Panc1 (cell line): Measurements from ENCODE around the gene VPS11. TPM values are rescaled to one million over a fixed set of nuclear protein-coding genes. Genes with fewer than 3 reads are reported as not detected.

Source experiments
- ATAC-seq: fragments of 200-7000 bp; cut with Tn5 transposase; 2 replicates; pipeline ENCODE4 v1.9.1; 2020; ENCODE audit warnings: mild to moderate bottlenecking, moderate library complexity
- BruUV-seq: library from RNA; stranded (reverse); fragments of 400-500 nt; replicated peaks from 2 replicates; lab custom pipeline; 2021; lab: Mats Ljungman, UMichigan
- CTCF ChIA-PET: fragments of 300-600 bp; sonication (Branson Sonifier 250); formaldehyde crosslinking; loops from one replicate; lab custom pipeline; 2022; ENCODE audit warnings: antibody characterized with exemption; lab: Charles Lee
- POLR2A ChIA-PET: fragments of 300-600 bp; sonication (Branson Sonifier 250); formaldehyde crosslinking; loops from one replicate; lab custom pipeline; 2022; ENCODE audit warnings: antibody characterized with exemption; lab: Charles Lee
- DNase-seq: peaks from one replicate; pipeline ENCODE4 v3.0.0-alpha.2; 2010; ENCODE audit warnings: low read depth, low spot score
- H3K27ac ChIP-seq: 2 replicates; pipeline ENCODE4 v1.5.1; 2011; ENCODE audit warnings: mild to moderate bottlenecking, low read length, inconsistent platforms
- H3K27me3 ChIP-seq: fragments of 200-500 bp; sonication (Bioruptor generic); 2 replicates; pipeline ENCODE4 v1.6.0; 2014; ENCODE audit warnings: low read length, inconsistent platforms; ENCODE audit not compliant: control insufficient read depth, insufficient read depth
- H3K36me3 ChIP-seq: fragments of 200-500 bp; sonication (Bioruptor generic); 2 replicates; pipeline ENCODE4 v1.5.1; 2014; ENCODE audit warnings: inconsistent platforms, mild to moderate bottlenecking, low read length, moderate library complexity; ENCODE audit not compliant: control insufficient read depth, insufficient read depth
- H3K4me1 ChIP-seq: 2 replicates; pipeline ENCODE4 v1.5.1; 2011; ENCODE audit warnings: inconsistent platforms, mild to moderate bottlenecking, low read length, moderate library complexity; ENCODE audit not compliant: control insufficient read depth, insufficient read depth
- H3K4me3 ChIP-seq, 2 experiments: 2 replicates each; pipeline ENCODE4 v1.5.1; 2011 to 2012; ENCODE audit warnings: low read depth in 2 of 2, low read length in 2 of 2, mild to moderate bottlenecking in 2 of 2, inconsistent platforms in 1 of 2, moderate library complexity in 1 of 2
- H3K9me3 ChIP-seq: fragments of 200-500 bp; sonication (Bioruptor generic); 2 replicates; pipeline ENCODE4 v1.5.1; 2014; ENCODE audit warnings: low read depth, mild to moderate bottlenecking, inconsistent platforms, low read length, moderate library complexity; ENCODE audit not compliant: control insufficient read depth, insufficient read depth
- POLR2AphosphoS5 ChIP-seq: IDR thresholded peaks from 2 replicates; pipeline ENCODE4 v1.6.1; 2012; ENCODE audit warnings: mild to moderate bottlenecking, low read depth, low read length, moderate library complexity
- SIN3A ChIP-seq: IDR thresholded peaks from 2 replicates; pipeline ENCODE4 v1.6.1; 2012; ENCODE audit warnings: low read depth, mild to moderate bottlenecking, low read length, moderate library complexity, borderline replicate concordance; ENCODE audit not compliant: insufficient read depth
- TCF7L2 ChIP-seq: IDR thresholded peaks from 2 replicates; pipeline ENCODE4 v1.6.1; 2011; ENCODE audit warnings: mild to moderate bottlenecking, low read depth, low read length, inconsistent platforms
- in situ Hi-C: cut with HindIII; loops from 2 replicates; pipeline ENCODE4 v1.10.0; 2016; ENCODE audit warnings: low sequenced_read_pairs, low pct_unique_long_range_greater_than_20kb
- intact Hi-C: fragments of 100-400 bp; cut with micrococcal nuclease; formaldehyde crosslinking; loops from one replicate; pipeline ENCODE4 v1.10.0; 2022; ENCODE audit not compliant: unreplicated experiment
- total RNA-seq: library from RNA; stranded (reverse); gene quantifications from one replicate; pipeline ENCODE4 v1.2.1, GENCODE V29; 2021; ENCODE audit not compliant: unreplicated experiment
- TF ChIP-seq, protein P1 (sequence below), 2 experiments: IDR thresholded peaks; 2 replicates each; pipeline ENCODE4 v1.6.1; 2011 to 2012; ENCODE audit warnings: low read depth in 2 of 2, control low read depth in 1 of 2, low read length in 1 of 2, mild to moderate bottlenecking in 1 of 2, moderate library complexity in 1 of 2; ENCODE audit not compliant: insufficient read depth in 1 of 2
- TF ChIP-seq, protein P2 (sequence below): fragments of 450-650 bp; IDR thresholded peaks from 2 replicates; pipeline ENCODE4 v1.5.1; 2017; ENCODE audit warnings: mild to moderate bottlenecking

VPS11 gene
- total RNA-seq, 1 experiment from 2014 or later = 28.2 TPM

DNA sequence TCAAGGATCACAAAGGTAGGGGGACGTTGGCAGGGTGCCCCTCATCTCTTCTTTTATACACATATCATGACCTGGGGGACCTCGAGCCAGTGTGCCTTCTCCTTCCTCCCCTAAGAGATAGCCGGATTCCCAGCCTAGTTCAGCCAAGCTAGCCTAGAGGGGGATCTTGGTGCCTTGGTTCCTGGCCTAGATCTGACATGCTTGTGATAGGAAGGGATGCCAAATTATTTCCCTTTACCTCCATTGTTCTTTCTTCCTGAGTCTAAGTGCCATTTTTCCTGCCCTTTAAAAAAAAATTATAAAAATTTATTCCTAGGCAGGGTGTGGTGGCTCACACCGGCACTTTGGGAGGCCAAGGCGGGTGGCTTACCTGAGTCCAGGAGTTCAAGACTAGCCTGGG lies 46.7 kb downstream of the VPS11 start:
- in situ Hi-C loops (no loop called here), intact Hi-C loops (no loop called here)
- ChIA-PET CTCF (no interaction called here), POLR2A (no interaction called here)
- H3K4me1 ChIP-seq = no peaks in the 10 kb centered on the region
- H3K9me3 ChIP-seq = no peaks in the 10 kb centered on the region
- DNase-seq = no peak
- TF ChIP-seq, protein P1, sequence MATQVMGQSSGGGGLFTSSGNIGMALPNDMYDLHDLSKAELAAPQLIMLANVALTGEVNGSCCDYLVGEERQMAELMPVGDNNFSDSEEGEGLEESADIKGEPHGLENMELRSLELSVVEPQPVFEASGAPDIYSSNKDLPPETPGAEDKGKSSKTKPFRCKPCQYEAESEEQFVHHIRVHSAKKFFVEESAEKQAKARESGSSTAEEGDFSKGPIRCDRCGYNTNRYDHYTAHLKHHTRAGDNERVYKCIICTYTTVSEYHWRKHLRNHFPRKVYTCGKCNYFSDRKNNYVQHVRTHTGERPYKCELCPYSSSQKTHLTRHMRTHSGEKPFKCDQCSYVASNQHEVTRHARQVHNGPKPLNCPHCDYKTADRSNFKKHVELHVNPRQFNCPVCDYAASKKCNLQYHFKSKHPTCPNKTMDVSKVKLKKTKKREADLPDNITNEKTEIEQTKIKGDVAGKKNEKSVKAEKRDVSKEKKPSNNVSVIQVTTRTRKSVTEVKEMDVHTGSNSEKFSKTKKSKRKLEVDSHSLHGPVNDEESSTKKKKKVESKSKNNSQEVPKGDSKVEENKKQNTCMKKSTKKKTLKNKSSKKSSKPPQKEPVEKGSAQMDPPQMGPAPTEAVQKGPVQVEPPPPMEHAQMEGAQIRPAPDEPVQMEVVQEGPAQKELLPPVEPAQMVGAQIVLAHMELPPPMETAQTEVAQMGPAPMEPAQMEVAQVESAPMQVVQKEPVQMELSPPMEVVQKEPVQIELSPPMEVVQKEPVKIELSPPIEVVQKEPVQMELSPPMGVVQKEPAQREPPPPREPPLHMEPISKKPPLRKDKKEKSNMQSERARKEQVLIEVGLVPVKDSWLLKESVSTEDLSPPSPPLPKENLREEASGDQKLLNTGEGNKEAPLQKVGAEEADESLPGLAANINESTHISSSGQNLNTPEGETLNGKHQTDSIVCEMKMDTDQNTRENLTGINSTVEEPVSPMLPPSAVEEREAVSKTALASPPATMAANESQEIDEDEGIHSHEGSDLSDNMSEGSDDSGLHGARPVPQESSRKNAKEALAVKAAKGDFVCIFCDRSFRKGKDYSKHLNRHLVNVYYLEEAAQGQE (IDR thresholded peaks at IDR 0.05; ENCODE audit: insufficient read depth in 1 of 2, low read depth in 2 of 2, low read length in 1 of 2) = no peak
- TF ChIP-seq, protein P2, sequence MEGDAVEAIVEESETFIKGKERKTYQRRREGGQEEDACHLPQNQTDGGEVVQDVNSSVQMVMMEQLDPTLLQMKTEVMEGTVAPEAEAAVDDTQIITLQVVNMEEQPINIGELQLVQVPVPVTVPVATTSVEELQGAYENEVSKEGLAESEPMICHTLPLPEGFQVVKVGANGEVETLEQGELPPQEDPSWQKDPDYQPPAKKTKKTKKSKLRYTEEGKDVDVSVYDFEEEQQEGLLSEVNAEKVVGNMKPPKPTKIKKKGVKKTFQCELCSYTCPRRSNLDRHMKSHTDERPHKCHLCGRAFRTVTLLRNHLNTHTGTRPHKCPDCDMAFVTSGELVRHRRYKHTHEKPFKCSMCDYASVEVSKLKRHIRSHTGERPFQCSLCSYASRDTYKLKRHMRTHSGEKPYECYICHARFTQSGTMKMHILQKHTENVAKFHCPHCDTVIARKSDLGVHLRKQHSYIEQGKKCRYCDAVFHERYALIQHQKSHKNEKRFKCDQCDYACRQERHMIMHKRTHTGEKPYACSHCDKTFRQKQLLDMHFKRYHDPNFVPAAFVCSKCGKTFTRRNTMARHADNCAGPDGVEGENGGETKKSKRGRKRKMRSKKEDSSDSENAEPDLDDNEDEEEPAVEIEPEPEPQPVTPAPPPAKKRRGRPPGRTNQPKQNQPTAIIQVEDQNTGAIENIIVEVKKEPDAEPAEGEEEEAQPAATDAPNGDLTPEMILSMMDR = no peak
- TF ChIP-seq TCF7L2 (no peak), SIN3A (no peak), POLR2AphosphoS5 (no peak)
- H3K36me3 ChIP-seq = no peaks in the 10 kb centered on the region
- no peak overlapping the region for H3K4me3 ChIP-seq
- H3K27me3 ChIP-seq = no peaks in the 10 kb centered on the region
- ATAC-seq = no peak
- BruUV-seq = no TSS peak
- H3K27ac ChIP-seq = no peak overlapping the region

DNA sequence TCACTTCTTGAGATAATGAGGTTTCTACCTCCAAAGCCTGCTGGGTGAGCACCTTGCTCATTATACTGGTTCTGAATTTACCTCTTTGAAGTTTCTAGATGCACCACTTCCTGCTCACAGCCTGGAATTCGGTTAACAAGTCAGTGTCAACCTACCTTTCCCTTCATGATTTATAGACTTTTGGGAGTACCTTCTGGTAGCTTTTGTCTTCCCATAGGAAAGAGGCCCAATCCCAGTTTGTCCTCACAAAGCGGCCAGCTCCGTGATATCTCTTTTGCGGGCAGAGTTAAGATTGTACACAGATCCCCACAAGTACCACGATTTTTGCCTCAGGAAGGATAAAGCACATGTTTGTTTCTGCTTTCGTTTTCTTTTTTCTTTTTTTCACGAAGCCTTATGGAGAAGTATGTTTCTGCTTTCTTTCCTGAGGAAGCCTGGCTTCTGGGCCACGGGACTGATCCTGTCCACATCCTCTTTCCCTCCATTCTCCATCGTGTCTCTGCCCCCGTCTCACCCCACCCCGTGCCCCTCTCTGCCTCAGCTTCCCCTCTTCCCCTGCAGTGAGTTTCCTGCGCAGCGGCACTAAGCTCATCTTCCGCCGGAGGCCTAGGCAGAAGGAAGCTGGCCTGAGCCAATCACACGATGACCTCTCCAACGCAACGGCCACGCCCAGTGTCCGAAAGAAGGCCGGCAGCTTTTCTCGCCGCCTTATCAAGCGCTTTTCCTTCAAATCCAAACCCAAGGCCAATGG lies 48.0 kb downstream of the VPS11 start:
- H3K9me3 ChIP-seq = no peaks in the 10 kb centered on the region
- no TSS peak for BruUV-seq
- CTCF ChIA-PET = no interaction called here
- DNase-seq (no peak), ATAC-seq (no peak)
- H3K27me3 ChIP-seq = no peaks in the 10 kb centered on the region
- no peak for TF ChIP-seq TCF7L2
- TF ChIP-seq, protein P1 (IDR thresholded peaks at IDR 0.05; ENCODE audit: insufficient read depth in 1 of 2, low read depth in 2 of 2, low read length in 1 of 2) = no peak
- no peak for TF ChIP-seq SIN3A
- TF ChIP-seq, protein P2 = no peak
- TF ChIP-seq POLR2AphosphoS5 = no peak
- no peak overlapping the region for H3K4me3 ChIP-seq
- H3K4me1 ChIP-seq = peaks cover 4% of the 10 kb centered on the region
- H3K36me3 ChIP-seq = no peaks in the 10 kb centered on the region
- POLR2A ChIA-PET = no interaction called here
- in situ Hi-C loops = no loop called here
- no peak overlapping the region for H3K27ac ChIP-seq
- intact Hi-C loops = no loop called here
